ENCODE measurements around the gene DUSP28. TPM values are rescaled to one million over a fixed set of nuclear protein-coding genes. Genes with fewer than 3 reads are reported as not detected.

The DUSP28 gene
- total and polyA plus RNA-seq, 2 of the 8 experiments (the other 6 are each of a cell fraction or from before 2014, with no cell fraction given): 2.1 to 2.3 TPM

DNA sequence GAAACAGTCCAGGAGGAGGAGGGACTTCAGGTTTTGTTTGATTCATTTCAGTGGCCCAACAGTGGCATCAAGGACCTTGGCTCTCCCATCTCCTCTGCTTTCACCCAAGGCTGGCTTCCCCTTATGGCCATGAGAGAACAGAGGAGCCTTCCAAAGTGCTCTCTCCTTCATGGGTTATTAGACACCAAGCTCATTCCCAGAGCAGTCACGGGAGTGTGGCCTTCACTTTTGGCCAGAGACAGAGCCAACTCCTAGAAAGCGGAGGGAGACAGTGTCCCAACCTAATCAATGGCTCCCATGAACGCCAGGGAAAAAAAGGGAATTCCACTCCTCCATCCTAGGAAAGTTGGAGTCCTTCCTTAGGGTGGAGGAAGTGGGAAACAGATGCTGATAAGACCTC, 871 bp upstream of the DUSP28 start (continued):
- TF ChIP-seq CHD7 (IDR thresholded peaks at IDR 0.05; ENCODE audit: insufficient replicate concordance, low read length) (no peak), EZH2 (IDR thresholded peaks at IDR 0.05; ENCODE audit: low read depth, low read length, severe bottlenecking) (no peak), POU5F1 (IDR thresholded peaks at IDR 0.05; ENCODE audit: low read depth, low read length) (no peak), SIX5 (IDR thresholded peaks at IDR 0.05; ENCODE audit: low read depth, low read length) (no peak), HDAC2 (IDR thresholded peaks at IDR 0.05; ENCODE audit: borderline replicate concordance in 1 of 2, low read depth in 2 of 2, low read length in 2 of 2) (no peak), E2F6 (IDR thresholded peaks at IDR 0.05) (no peak), BRCA1 (IDR thresholded peaks at IDR 0.05; ENCODE audit: low read depth, low read length) (no peak), EP300 (IDR thresholded peaks at IDR 0.05; ENCODE audit: borderline replicate concordance in 1 of 2, low read depth in 2 of 2, low read length in 2 of 2) (no peak)

Measured in H1 (cell line).